ENCODE measurements around the gene FAM83D.

Gene FAM83D

DNA sequence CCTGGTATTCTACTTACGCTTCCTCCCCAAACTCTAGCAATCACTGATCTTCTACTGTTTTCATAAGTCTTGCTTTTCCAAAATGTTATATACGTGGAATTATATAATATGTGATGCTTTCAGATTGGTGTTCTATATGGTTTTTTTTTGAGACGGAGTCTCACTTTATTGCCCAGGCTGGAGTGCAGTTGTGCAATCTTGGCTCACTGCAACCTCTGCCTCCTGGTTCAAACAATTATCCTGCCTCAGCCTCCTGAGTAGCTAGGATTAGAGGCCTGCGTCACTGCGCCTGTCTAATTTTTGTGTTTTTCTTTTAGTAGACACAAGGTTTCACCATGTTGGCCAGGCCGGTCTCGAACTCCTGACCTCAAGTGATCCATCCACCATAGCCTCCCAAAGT, 10.9 kb upstream of the FAM83D start:
- no peaks in the 10 kb centered on the region for H3K4me1 ChIP-seq (ENCODE audit: insufficient read depth, low read length)
- no peaks in the 10 kb centered on the region for H3K36me3 ChIP-seq (ENCODE audit: insufficient read depth, low read length)
- no peak overlapping the region for H3K9ac ChIP-seq (ENCODE audit: low read depth, low read length)
- no peaks in the 10 kb centered on the region for H3K9me3 ChIP-seq (ENCODE audit: control insufficient read depth, insufficient read depth, low read length)

DNA sequence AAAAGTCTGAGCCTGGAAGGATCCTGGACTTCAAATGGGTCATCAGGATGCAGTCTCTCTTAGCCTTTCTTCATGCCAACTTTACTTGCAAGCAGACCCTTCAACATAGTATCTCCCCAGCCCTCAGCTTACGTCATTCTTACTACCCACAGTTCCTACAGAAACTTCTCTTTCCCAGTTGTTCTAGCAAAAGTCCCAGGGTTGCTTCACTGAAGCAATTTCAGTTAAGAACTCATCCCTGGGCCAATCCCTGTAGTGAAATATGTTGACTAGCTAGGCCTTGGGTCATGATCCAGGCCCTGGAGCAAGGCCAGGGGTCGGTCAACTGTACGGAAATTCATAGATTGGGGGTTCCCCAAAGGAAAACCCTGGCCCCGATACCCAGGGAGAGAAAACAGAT, 8.6 kb upstream of the FAM83D start:
- Histone ChIP-seq H3K9ac (ENCODE audit: low read depth, low read length) (no peak overlapping the region), H3K9me3 (ENCODE audit: control insufficient read depth, insufficient read depth, low read length) (no peaks in the 10 kb centered on the region), H3K4me1 (ENCODE audit: insufficient read depth, low read length) (no peaks in the 10 kb centered on the region), H3K36me3 (ENCODE audit: insufficient read depth, low read length) (no peaks in the 10 kb centered on the region)

DNA sequence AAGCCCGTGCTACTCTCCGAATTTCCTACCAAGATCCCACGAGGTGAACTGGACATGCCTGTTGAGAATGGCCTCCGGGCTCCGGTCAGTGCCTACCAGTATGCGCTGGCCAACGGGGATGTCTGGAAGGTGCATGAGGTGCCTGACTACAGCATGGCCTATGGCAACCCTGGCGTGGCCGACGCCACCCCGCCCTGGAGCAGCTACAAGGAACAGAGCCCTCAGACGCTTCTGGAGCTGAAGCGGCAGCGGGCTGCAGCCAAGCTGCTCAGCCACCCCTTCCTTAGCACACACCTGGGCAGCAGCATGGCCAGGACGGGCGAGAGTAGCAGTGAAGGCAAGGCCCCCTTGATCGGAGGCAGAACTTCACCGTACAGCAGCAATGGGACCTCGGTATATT, 8.0 kb upstream of the FAM83D start:
- no peak overlapping the region for H3K9ac ChIP-seq (ENCODE audit: low read depth, low read length)
- H3K4me1 ChIP-seq (ENCODE audit: insufficient read depth, low read length), result no peaks in the 10 kb centered on the region
- no peaks in the 10 kb centered on the region for H3K36me3 ChIP-seq (ENCODE audit: insufficient read depth, low read length)
- H3K9me3 ChIP-seq (ENCODE audit: control insufficient read depth, insufficient read depth, low read length), result no peaks in the 10 kb centered on the region

DNA sequence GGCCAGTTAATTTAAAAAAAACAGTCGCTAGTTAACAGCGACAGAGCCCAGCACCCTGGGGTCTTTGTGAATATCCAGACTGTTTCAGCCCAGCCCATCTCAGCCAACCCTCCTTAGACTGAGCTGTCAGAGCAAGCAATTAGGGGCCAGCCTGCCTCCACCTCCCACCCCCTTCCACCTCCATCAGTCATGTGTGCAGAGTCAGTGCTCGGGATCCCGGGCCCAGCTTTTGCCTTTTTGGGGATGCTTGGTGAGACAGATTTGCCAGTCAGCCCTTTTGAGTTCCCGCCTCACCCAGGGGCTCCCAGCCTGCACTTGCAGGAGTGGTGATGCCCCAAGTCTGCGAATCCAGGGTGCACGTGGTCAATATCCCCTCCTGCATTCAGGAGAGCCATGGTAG, 6.5 kb upstream of the FAM83D start:
- no peaks in the 10 kb centered on the region for H3K9me3 ChIP-seq (ENCODE audit: control insufficient read depth, insufficient read depth, low read length)
- H3K9ac ChIP-seq (ENCODE audit: low read depth, low read length), result no peak overlapping the region
- H3K4me1 ChIP-seq (ENCODE audit: insufficient read depth, low read length), result no peaks in the 10 kb centered on the region
- no peaks in the 10 kb centered on the region for H3K36me3 ChIP-seq (ENCODE audit: insufficient read depth, low read length)

DNA sequence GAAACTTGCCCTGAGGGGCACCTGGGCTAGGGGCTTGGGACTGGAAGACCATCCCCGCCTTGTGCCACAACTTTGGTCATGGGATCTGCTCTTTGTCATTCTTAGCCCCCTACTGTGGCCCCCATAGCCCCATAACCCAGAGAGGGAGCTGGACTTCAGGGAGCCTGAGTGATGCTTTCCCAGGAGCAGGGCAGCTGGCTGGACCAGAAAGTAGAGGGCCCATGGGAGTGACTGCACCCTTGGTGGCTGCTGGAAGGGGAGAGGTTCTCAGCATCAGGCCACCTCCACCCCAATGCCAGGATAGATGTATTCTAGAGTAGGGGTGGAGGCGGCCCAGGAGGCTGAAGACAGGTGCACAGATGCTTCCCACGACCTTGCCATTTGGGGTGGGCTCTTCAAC, 5.8 kb upstream of the FAM83D start:
- no peak overlapping the region for H3K9ac ChIP-seq (ENCODE audit: low read depth, low read length)
- H3K9me3 ChIP-seq (ENCODE audit: control insufficient read depth, insufficient read depth, low read length), result no peaks in the 10 kb centered on the region
- H3K4me1 ChIP-seq (ENCODE audit: insufficient read depth, low read length), result no peaks in the 10 kb centered on the region
- no peaks in the 10 kb centered on the region for H3K36me3 ChIP-seq (ENCODE audit: insufficient read depth, low read length)

DNA sequence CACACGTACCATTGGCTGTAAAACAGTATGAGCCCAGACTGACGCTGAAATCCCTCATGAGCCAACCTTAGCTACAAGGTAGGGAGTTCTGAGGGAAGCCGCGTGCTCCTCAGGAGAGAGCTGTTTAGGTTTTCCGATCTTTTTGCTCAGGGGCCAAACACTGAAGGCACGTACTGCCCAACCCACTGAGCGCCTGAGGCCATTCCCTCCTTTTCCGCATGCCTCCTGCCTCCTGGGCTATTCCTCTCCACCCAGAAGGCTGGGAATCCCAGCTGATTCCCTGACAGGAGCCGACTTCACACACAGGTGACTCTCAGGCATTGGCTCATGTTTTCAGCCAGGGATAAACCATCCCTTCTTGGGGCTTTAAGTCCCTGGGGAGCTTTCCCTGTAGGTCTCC, 5.4 kb upstream of the FAM83D start:
- Histone ChIP-seq H3K36me3 (ENCODE audit: insufficient read depth, low read length) (no peaks in the 10 kb centered on the region), H3K9me3 (ENCODE audit: control insufficient read depth, insufficient read depth, low read length) (no peaks in the 10 kb centered on the region), H3K4me1 (ENCODE audit: insufficient read depth, low read length) (no peaks in the 10 kb centered on the region), H3K9ac (ENCODE audit: low read depth, low read length) (no peak overlapping the region)

DNA sequence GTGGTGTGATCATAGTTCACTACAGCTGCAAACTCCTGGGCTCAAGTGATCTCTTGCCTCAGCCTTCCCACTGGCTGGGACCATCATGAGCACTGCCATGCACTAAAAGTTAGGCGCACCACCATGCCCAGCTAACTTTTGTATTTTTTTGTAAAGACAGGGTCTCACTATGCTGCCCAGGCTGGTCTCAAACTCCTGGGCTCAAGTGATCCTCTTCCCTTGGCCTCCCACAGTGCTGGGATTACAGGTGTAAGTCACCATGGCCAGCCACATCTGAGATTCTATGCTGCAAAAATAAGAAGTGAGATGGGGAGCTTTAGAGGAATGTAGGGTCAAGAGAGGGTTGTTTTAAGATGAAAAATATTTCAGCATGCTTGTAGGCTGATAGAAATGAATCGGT, 1.5 kb upstream of the FAM83D start:
- peaks cover 11% of the 10 kb centered on the region for H3K4me1 ChIP-seq (ENCODE audit: insufficient read depth, low read length)
- no peak overlapping the region for H3K9ac ChIP-seq (ENCODE audit: low read depth, low read length)
- no peaks in the 10 kb centered on the region; the same call in 1 of the 2 replicates for H3K36me3 ChIP-seq (ENCODE audit: insufficient read depth, low read length)
- H3K9me3 ChIP-seq (ENCODE audit: control insufficient read depth, insufficient read depth, low read length), result no peaks in the 10 kb centered on the region

DNA sequence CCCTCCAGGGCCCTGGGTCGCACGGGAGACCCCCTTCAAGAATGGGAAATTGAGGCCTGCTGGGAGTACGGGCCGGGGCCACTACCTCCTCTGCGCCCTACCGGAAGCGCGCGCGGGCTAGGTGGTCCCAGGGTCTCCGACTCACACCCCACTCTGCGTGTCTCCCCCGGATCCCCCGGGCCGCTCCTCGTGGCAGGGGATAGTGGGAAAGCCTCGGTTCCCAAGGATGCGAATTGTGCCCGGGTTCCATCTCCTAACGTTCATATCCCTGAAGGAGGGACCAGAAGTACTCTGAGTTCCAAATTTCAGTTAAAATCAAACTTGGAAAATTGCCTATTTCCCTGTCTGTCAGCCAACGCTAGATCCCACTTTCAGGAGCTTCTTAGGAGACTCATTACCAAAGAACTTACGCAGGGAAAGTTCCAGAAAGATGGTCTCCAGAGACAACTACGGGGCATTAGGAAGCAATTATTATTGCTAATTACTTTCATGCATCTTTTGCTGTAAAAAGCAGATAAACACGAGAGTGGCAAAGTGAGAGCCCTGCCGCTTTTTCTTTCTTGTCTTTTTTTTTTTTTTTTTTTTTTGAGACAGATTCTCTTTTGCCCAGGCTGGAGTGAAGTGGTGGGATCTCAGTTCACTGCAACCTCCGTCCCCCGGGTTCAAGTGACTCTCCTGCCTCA, 858 bp downstream of the FAM83D start:
- H3K36me3 ChIP-seq (ENCODE audit: insufficient read depth, low read length), result no peaks in the 10 kb centered on the region; the same call in 1 of the 2 replicates
- no peaks in the 10 kb centered on the region for H3K9me3 ChIP-seq (ENCODE audit: control insufficient read depth, insufficient read depth, low read length)
- H3K4me1 ChIP-seq (ENCODE audit: insufficient read depth, low read length), result peaks cover 11% of the 10 kb centered on the region
- H3K9ac ChIP-seq (ENCODE audit: low read depth, low read length), result peak overlapping the region; percentile 90

DNA sequence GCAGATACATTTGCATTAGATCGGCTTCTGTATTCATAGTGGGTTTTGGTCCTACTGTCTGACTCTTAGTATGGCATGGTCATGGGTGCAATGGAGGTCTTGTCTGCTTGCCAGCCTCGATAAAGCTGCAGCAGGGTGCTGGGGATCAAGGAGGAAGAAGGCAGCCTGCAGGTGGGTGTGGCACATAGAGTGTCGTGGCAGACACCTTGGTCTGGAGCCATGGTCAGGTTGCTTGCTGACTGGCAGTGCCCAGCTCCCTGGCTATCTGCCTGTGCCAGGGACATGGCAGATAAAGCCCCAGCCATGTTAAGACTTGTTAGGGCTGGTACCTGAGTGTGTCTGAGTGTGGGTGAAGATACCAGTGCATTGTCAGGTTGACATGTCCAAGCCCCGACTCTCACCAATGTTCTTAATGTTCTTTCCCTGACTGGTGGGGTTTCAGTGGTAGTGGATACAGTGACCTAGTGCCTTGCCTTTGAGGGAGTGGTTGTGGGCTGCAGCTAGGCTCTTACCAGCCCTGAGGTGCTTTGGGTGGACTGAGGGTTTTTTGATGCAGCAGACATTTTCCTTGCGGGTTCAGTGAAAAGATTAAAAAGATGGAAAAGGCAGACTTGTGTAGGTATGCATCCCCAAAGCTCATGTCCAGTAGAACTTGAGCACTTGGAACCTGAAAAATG, 1.8 kb downstream of the FAM83D start:
- H3K9ac ChIP-seq (ENCODE audit: low read depth, low read length), result peak overlapping the region; percentile 90; the same call in 1 of the 2 replicates

DNA sequence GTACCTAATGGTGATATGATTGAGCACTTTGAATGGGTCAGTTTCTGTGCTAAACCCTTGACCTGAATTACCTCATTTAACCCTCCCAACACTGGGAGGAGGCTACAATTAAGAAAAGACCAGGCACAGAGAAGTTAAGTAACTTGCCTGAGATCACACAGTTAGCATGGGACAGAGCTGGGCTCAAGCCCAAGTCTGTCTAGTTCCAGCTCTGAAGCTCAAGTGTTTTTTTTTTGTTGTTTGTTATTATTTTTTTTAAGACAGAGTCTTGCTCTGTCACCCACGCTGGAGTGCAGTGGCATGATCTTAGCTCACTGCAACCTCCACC, 4.0 kb downstream of the FAM83D start:
- no peaks in the 10 kb centered on the region; the same call in none of the 2 replicates for H3K36me3 ChIP-seq (ENCODE audit: insufficient read depth, low read length)

More for the DNA sequence above, 1.8 kb downstream of the FAM83D start:
- Histone ChIP-seq H3K36me3 (ENCODE audit: insufficient read depth, low read length) (no peaks in the 10 kb centered on the region; the same call in 1 of the 2 replicates), H3K4me1 (ENCODE audit: insufficient read depth, low read length) (peaks cover 17% of the 10 kb centered on the region), H3K9me3 (ENCODE audit: control insufficient read depth, insufficient read depth, low read length) (no peaks in the 10 kb centered on the region)

DNA sequence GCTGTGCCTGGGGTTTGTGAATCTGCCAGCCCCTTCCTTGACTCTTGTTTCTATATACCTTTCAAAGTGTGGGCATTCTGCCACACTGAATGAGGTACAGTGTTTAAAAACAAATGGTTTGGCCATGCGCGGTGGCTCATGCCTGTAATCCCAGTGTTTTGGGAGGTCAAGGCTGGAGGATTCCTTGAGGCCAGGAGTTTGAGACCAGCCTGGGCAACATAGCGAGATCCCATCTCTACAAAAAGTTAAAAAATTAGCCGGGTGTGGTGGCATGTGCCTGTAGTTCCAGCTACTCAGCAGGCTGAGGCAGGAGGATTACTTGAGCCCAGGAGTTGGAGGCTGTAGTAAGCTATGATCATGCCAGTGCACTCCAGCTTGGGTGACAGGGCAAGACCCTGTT, 5.8 kb downstream of the FAM83D start:
- Histone ChIP-seq H3K36me3 (ENCODE audit: insufficient read depth, low read length) (no peaks in the 10 kb centered on the region; the same call in none of the 2 replicates), H3K4me1 (ENCODE audit: insufficient read depth, low read length) (peaks cover 19% of the 10 kb centered on the region), H3K9me3 (ENCODE audit: control insufficient read depth, insufficient read depth, low read length) (no peaks in the 10 kb centered on the region), H3K9ac (ENCODE audit: low read depth, low read length) (no peak overlapping the region)

More for the DNA sequence above, 4.0 kb downstream of the FAM83D start:
- H3K9ac ChIP-seq (ENCODE audit: low read depth, low read length), result no peak overlapping the region
- no peaks in the 10 kb centered on the region for H3K9me3 ChIP-seq (ENCODE audit: control insufficient read depth, insufficient read depth, low read length)
- peaks cover 19% of the 10 kb centered on the region for H3K4me1 ChIP-seq (ENCODE audit: insufficient read depth, low read length)

DNA sequence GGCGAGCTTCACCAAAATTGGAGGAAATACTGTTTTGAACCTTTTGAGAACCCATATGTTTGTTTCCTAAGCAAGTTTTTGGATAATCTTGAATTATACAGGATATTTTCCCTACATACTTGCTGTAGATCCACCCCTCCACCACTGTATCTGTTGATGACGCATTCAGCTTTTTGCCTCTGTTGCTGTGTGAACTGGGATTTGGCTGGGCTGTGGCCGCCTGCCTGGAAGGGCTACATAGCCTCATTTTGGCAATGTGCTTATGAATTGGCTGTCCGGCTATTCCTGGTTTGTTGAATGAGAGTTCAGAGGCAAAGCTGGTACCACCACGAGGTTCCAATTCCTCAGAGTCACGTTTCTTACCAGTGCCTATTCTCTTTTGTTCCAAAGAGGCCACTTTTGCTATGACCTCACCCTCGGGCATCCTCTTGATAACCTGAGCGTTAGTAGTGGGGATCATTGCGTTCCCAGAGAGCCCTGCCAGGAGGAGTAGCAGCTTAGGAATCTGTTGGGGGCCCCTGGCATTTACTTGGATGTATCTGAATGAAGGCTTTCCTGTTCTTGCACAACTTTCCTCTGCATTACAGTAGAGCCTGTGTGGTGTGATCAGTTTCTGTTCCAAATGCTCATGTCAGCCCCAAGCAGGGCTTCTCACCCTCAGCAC, 6.4 kb downstream of the FAM83D start:
- no peaks in the 10 kb centered on the region for H3K9me3 ChIP-seq (ENCODE audit: control insufficient read depth, insufficient read depth, low read length)
- H3K36me3 ChIP-seq (ENCODE audit: insufficient read depth, low read length), result peaks cover under 1% of the 10 kb centered on the region
- peaks cover 19% of the 10 kb centered on the region for H3K4me1 ChIP-seq (ENCODE audit: insufficient read depth, low read length)
- no peak overlapping the region for H3K9ac ChIP-seq (ENCODE audit: low read depth, low read length)

DNA sequence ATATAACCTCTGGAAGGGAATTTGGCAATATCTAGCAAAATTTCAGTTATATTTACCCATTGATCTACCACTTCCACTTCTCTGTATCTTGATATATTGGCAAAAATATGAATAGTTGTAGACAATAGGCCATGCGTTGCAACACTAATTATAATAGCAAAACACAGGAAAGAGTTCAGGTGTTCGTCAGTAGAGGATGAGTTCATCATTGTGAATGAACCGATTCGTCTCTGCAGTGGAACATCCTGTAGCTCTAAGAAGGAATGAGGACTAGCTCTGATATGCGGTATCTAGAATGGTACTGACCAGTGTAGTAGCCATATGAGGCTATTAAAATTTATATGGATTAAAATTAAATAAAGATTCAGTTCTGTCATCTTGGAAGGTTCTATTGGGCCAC, 8.3 kb downstream of the FAM83D start:
- Histone ChIP-seq H3K36me3 (ENCODE audit: insufficient read depth, low read length) (peaks cover 7% of the 10 kb centered on the region), H3K9me3 (ENCODE audit: control insufficient read depth, insufficient read depth, low read length) (no peaks in the 10 kb centered on the region), H3K9ac (ENCODE audit: low read depth, low read length) (no peak overlapping the region), H3K4me1 (ENCODE audit: insufficient read depth, low read length) (peaks cover 7% of the 10 kb centered on the region; the same call in 1 of the 2 replicates)

DNA sequence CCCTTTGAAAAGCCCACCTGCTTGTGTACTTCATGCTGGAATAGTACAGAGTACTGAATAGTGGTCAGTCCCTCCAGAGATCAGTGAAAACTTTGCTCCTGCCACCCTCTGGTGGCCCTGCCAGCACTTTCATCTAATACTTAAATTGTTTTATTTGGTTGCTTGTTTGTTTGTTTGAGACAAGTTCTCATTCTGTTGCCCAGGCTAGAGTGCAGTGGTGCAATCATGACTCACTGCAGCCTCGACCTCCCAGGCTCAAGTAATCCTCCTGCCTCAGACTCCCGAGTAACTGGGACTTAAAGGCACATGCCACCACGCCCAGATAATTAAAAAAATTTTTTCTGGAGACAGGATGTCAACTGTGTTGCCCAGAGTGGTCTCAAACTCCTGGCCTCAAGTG, 9.1 kb downstream of the FAM83D start:
- peaks cover 11% of the 10 kb centered on the region for H3K36me3 ChIP-seq (ENCODE audit: insufficient read depth, low read length)
- no peak overlapping the region for H3K9ac ChIP-seq (ENCODE audit: low read depth, low read length)
- H3K9me3 ChIP-seq (ENCODE audit: control insufficient read depth, insufficient read depth, low read length), result no peaks in the 10 kb centered on the region
- peaks cover 7% of the 10 kb centered on the region; the same call in 1 of the 2 replicates for H3K4me1 ChIP-seq (ENCODE audit: insufficient read depth, low read length)

DNA sequence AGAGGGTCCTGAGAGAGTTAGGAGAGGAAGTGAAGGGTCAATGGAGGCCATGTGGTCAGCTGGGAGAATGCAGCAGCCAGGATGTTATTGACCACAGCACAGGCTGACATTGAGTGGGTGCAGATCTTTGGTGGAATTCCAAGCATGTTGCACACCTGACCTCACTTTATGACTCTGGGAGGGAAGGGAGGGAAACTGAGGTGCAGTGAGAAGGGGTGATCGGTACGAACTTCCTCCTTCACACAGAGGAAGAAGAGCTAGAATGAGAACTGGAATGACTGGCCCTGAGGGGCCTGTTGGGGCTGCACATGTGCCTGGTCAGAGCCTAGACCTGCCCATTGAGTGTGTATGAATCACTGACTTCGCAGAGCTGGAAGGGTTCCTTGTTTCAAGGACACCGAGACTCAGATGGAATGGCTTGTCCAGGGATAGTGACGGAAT, 9.8 kb downstream of the FAM83D start:
- Histone ChIP-seq H3K4me1 (ENCODE audit: insufficient read depth, low read length) (peaks cover 7% of the 10 kb centered on the region; the same call in 1 of the 2 replicates), H3K36me3 (ENCODE audit: insufficient read depth, low read length) (peaks cover 11% of the 10 kb centered on the region), H3K9ac (ENCODE audit: low read depth, low read length) (no peak overlapping the region), H3K9me3 (ENCODE audit: control insufficient read depth, insufficient read depth, low read length) (no peaks in the 10 kb centered on the region)
